A549 (cell line): ENCODE results near the gene PPIP5K2. TPM values are rescaled to one million over a fixed set of nuclear protein-coding genes. Genes with fewer than 3 reads are reported as not detected.

Experiments
- ATAC-seq, 2 experiments: fragments of 200-7000 bp in 1 of 2; fragments of >200 bp in 1 of 2; cut with Nextera tagmentation in 1 of 2; cut with Tn5 transposase in 1 of 2; 3 replicates each; pipeline versions ENCODE4 v1.8.0 to v1.9.1; 2018 to 2020; ENCODE audit warnings: mild to moderate bottlenecking in 1 of 2, moderate library complexity in 1 of 2
- CTCF ChIA-PET: fragments of 300-600 bp; sonication (Branson Sonifier 250); formaldehyde crosslinking; extraction: SDS; loops from one replicate; lab custom pipeline; 2021; ENCODE audit warnings: antibody characterized with exemption, inconsistent platforms; lab: Yijun Ruan, JAX
- POLR2A ChIA-PET: fragments of 350-600 bp; formaldehyde crosslinking; extraction: SDS; loops from one replicate; lab custom pipeline; 2021; ENCODE audit warnings: antibody characterized with exemption, inconsistent platforms; lab: Yijun Ruan, JAX
- DNase-seq, 2 experiments: peaks; one replicate each; pipeline versions ENCODE4 v3.0.0 to v3.0.0-alpha.2; 2011 to 2016; ENCODE audit warnings: low read depth in 1 of 2, low spot score in 1 of 2
- FAIRE-seq: peaks from 2 replicates; lab custom pipeline; 2011; peaks lifted over from hg19 to GRCh38; lab: Jason Lieb, UNC
- H3K27ac ChIP-seq, 2 experiments: fragments of >200 bp; sonication (Bioruptor Twin); formaldehyde crosslinking; 3 replicates each; pipeline ENCODE4 v1.5.1; 2016 to 2017
- H3K4me1 ChIP-seq: fragments of >200 bp; sonication (Bioruptor Twin); formaldehyde crosslinking; 3 replicates; pipeline ENCODE4 v1.6.1; 2016
- H3K4me2 ChIP-seq: fragments of >200 bp; sonication (Bioruptor Twin); formaldehyde crosslinking; 3 replicates; pipeline ENCODE4 v1.6.1; 2016
- H3K4me3 ChIP-seq: fragments of >200 bp; sonication (Bioruptor Twin); formaldehyde crosslinking; 3 replicates; pipeline ENCODE4 v1.5.1; 2016
- H3K9me3 ChIP-seq: fragments of >200 bp; sonication (Bioruptor Twin); formaldehyde crosslinking; 3 replicates; pipeline ENCODE4 v1.6.1; 2016
- CHD2 ChIP-seq: fragments of 150-350 bp; IDR thresholded peaks from 2 replicates; pipeline ENCODE4 v1.6.1; 2014; ENCODE audit warnings: low read length; ENCODE audit not compliant: partially characterized antibody
- EHMT2 ChIP-seq: fragments of 200-600 bp; sonication (generic); IDR thresholded peaks from 2 replicates; pipeline ENCODE4 v1.6.1; 2016; ENCODE audit warnings: antibody characterized with exemption, low read depth, mild to moderate bottlenecking, moderate library complexity
- ESRRA ChIP-seq: fragments of 150-350 bp; IDR thresholded peaks from 2 replicates; pipeline ENCODE4 v1.6.1; 2014; ENCODE audit warnings: mild to moderate bottlenecking, low read length, borderline replicate concordance
- FOSB ChIP-seq: fragments of 250-450 bp; sonication (Bioruptor Pico); IDR thresholded peaks from 2 replicates; pipeline ENCODE4 v1.5.0; 2020; ENCODE audit warnings: mild to moderate bottlenecking, moderate library complexity
- FOXS1 ChIP-seq: fragments of 250-450 bp; sonication (Bioruptor Pico); IDR thresholded peaks from 2 replicates; pipeline ENCODE4 v1.5.0; 2020; ENCODE audit warnings: mild to moderate bottlenecking, moderate library complexity
- GATA3 ChIP-seq: IDR thresholded peaks from 2 replicates; pipeline ENCODE4 v1.6.1; 2012; ENCODE audit warnings: borderline replicate concordance
- HOXB5 ChIP-seq: fragments of 250-450 bp; sonication (Bioruptor Pico); IDR thresholded peaks from 2 replicates; pipeline ENCODE4 v1.5.0; 2020; ENCODE audit warnings: mild to moderate bottlenecking, moderate library complexity
- KDM1A ChIP-seq: fragments of 200-600 bp; sonication (generic); IDR thresholded peaks from 2 replicates; pipeline ENCODE4 v1.6.1; 2016; ENCODE audit warnings: low read depth, mild to moderate bottlenecking
- KDM5A ChIP-seq: fragments of 200-600 bp; sonication (generic); IDR thresholded peaks from 2 replicates; pipeline ENCODE4 v1.6.1; 2016; ENCODE audit warnings: antibody characterized with exemption, mild to moderate bottlenecking
- MAX ChIP-seq: IDR thresholded peaks from 2 replicates; pipeline ENCODE4 v1.6.1; 2012
- MAZ ChIP-seq: fragments of 150-350 bp; IDR thresholded peaks from 2 replicates; pipeline ENCODE4 v1.6.1; 2014; ENCODE audit warnings: antibody characterized with exemption, low read depth, low read length, borderline replicate concordance
- MYC ChIP-seq: IDR thresholded peaks from 2 replicates; pipeline ENCODE4 v1.6.1; 2012; ENCODE audit warnings: mild to moderate bottlenecking, inconsistent platforms, low read length, improper control_type of control experiment, borderline replicate concordance
- NFE2L2 ChIP-seq: fragments of 150-350 bp; conservative IDR thresholded peaks from 2 replicates; pipeline ENCODE4 v1.6.1; 2014; ENCODE audit warnings: low read length
- PHF8 ChIP-seq: fragments of 200-600 bp; sonication (generic); IDR thresholded peaks from 2 replicates; pipeline ENCODE4 v1.6.1; 2016; ENCODE audit warnings: low read depth, mild to moderate bottlenecking, antibody characterized with exemption, moderate library complexity, borderline replicate concordance
- POLR2A ChIP-seq: IDR thresholded peaks from 2 replicates; pipeline ENCODE4 v1.6.1; 2012; ENCODE audit warnings: mild to moderate bottlenecking, low read length
- RAD21 ChIP-seq, 2 experiments: fragments of >200 bp in 1 of 2; sonication (Bioruptor Twin) in 1 of 2; formaldehyde crosslinking in 1 of 2; IDR thresholded peaks in 1 of 2; conservative IDR thresholded peaks in 1 of 2; 2 replicates in 1 of 2; 3 replicates in 1 of 2; pipeline ENCODE4 v1.6.1; 2012 to 2018; ENCODE audit warnings: inconsistent platforms in 1 of 2
- RARB ChIP-seq: fragments of 250-450 bp; sonication (Bioruptor Pico); IDR thresholded peaks from 2 replicates; pipeline ENCODE4 v1.8.0; 2021; ENCODE audit warnings: mild to moderate bottlenecking, moderate library complexity
- RNF2 ChIP-seq: fragments of 200-600 bp; sonication (generic); IDR thresholded peaks from 2 replicates; pipeline ENCODE4 v1.6.1; 2016; ENCODE audit warnings: low read depth, mild to moderate bottlenecking, antibody characterized with exemption, moderate library complexity, borderline replicate concordance
- TP53 ChIP-seq: fragments of 250-450 bp; sonication (Bioruptor Pico); IDR thresholded peaks from 2 replicates; pipeline ENCODE4 v1.5.0; 2021; ENCODE audit warnings: mild to moderate bottlenecking, moderate library complexity
- ZSCAN20 ChIP-seq: fragments of 250-450 bp; sonication (Bioruptor Pico); IDR thresholded peaks from 2 replicates; pipeline ENCODE4 v1.8.0; 2022; ENCODE audit warnings: mild to moderate bottlenecking, moderate library complexity
- WGBS: methylation state at CpG from one replicate; pipeline ENCODE4 v1.1.6; 2017; ENCODE audit errors: missing lambda C conversion rate; 5-methylcytosine and 5-hydroxymethylcytosine counted together
- polyA plus RNA-seq, 4 experiments: library from polyadenylated mRNA; depleted of rRNA in 3 of 4; stranded (reverse); fragments of >200 nt; fragmentation: RNase III in 1 of 4; extraction: RNeasy Plus Mini Kit Qiagen cat#74134 plus additional on column Dnase treatment in 1 of 4; gene quantifications; 2 replicates in 3 of 4; 3 replicates in 1 of 4; pipeline ENCODE4 v1.2.3, GENCODE V29; 2011 to 2017
- TF ChIP-seq, protein P1 (sequence below): fragments of 450-650 bp; IDR thresholded peaks from 2 replicates; pipeline ENCODE4 v1.6.1; 2014; ENCODE audit warnings: antibody characterized with exemption
- TF ChIP-seq, protein P2 (sequence below): fragments of 150-350 bp; IDR thresholded peaks from 2 replicates; pipeline ENCODE4 v1.6.1; 2014; ENCODE audit warnings: low read depth, mild to moderate bottlenecking, low read length
- TF ChIP-seq, protein P3 (sequence below): fragments of >200 bp; sonication (Bioruptor Twin); formaldehyde crosslinking; IDR thresholded peaks from 3 replicates; pipeline ENCODE4 v1.6.1; 2016

The PPIP5K2 gene
- polyA plus RNA-seq, 2 of the 4 experiments (the other 2 are of a cell fraction) = 21.9 to 61.7 TPM

DNA sequence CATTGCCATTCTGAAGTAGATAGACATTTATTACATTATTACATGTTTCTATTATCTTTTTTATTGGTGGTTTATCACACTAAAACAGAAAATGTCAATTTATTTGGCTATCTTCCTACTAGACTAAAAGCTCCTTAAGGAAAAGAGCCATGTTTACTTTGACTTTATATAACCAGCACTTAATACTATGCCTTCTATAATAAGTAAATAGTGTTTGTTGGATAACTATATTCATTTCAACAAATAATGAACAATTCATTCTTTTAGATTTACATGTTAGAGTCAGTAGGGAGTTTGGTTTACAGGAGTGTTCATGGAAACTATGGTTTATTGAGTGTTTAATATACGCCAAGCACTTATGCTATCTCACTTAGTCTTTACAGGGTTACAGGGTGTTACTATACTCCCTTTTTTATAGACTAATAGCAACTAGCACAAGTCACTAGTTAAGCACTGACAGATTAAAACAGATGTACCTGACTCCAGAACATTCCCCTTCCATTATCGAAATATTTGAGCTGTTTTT lies 7.3 kb downstream of the PPIP5K2 start:
- no peak overlapping the region for H3K4me3 ChIP-seq
- H3K27ac ChIP-seq = no peak overlapping the region
- no peak overlapping the region for H3K4me2 ChIP-seq
- TF ChIP-seq RNF2 (no peak), RAD21 (conservative IDR thresholded peaks at IDR 0.05 in 1 of 2, IDR thresholded peaks at IDR 0.05 in 1 of 2) (no peak), TP53 (CRISPR knock-in tag) (no peak), MAZ (no peak), POLR2A (no peak)
- TF ChIP-seq, protein P1, sequence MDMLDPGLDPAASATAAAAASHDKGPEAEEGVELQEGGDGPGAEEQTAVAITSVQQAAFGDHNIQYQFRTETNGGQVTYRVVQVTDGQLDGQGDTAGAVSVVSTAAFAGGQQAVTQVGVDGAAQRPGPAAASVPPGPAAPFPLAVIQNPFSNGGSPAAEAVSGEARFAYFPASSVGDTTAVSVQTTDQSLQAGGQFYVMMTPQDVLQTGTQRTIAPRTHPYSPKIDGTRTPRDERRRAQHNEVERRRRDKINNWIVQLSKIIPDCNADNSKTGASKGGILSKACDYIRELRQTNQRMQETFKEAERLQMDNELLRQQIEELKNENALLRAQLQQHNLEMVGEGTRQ = no peak
- TF ChIP-seq, all 56 proteins: peak for 0
- 90% methylated on average over 2 of the region's 2 CpGs for WGBS
- Histone ChIP-seq H3K4me1 (no peaks in the 10 kb centered on the region), H3K9me3 (no peaks in the 10 kb centered on the region)
- DNase-seq = no peak
- ChIA-PET POLR2A (no interaction called here), CTCF (interaction anchor here (0.8 to 1.6 kb wide), 2 partner anchors 12 to 156 kb away, joined by 3 to 8 read pairs; no protein-coding TSS in a partner anchor)
- no peak for FAIRE-seq
- ATAC-seq = no peak

- H3K4me2 ChIP-seq = no peak overlapping the region
- ATAC-seq (no peak), DNase-seq (no peak), FAIRE-seq (no peak)
- H3K4me3 ChIP-seq = no peak overlapping the region
- H3K4me1 ChIP-seq = no peaks in the 10 kb centered on the region
- ChIA-PET POLR2A (interaction anchor here (1.2 kb wide), 1 partner anchor 8 kb away, joined by 5 read pairs; the partner anchor contains the start of genes GIN1 and PPIP5K2), CTCF (interaction anchor here (0.9 kb wide), 1 partner anchor 10 kb away, joined by 3 read pairs; no protein-coding TSS in a partner anchor)
- no peaks in the 10 kb centered on the region for H3K9me3 ChIP-seq
- no peak overlapping the region for H3K27ac ChIP-seq
- no peak for TF ChIP-seq ZSCAN20 (CRISPR knock-in tag)
- no peak for TF ChIP-seq MAZ
- TF ChIP-seq CHD2 = no peak
- TF ChIP-seq MAX = no peak
- no peak for TF ChIP-seq PHF8
- TF ChIP-seq, protein P2, sequence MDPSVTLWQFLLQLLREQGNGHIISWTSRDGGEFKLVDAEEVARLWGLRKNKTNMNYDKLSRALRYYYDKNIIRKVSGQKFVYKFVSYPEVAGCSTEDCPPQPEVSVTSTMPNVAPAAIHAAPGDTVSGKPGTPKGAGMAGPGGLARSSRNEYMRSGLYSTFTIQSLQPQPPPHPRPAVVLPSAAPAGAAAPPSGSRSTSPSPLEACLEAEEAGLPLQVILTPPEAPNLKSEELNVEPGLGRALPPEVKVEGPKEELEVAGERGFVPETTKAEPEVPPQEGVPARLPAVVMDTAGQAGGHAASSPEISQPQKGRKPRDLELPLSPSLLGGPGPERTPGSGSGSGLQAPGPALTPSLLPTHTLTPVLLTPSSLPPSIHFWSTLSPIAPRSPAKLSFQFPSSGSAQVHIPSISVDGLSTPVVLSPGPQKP = no peak
- TF ChIP-seq KDM5A = no peak
- no peak for TF ChIP-seq EHMT2
- TF ChIP-seq, all 56 proteins: peak for 0
Observed at GRCh38 chr5:103128202-103128601, 8.1 kb downstream of the PPIP5K2 start.

GRCh38 chr5:103132684-103133083 lies 12.6 kb downstream of the PPIP5K2 start:
- WGBS = 93% methylated on average over 1 of the region's 1 CpG
- CTCF ChIA-PET = no interaction called here
- H3K4me1 ChIP-seq = no peaks in the 10 kb centered on the region
- no peak for TF ChIP-seq HOXB5 (CRISPR knock-in tag)
- no peak for TF ChIP-seq NFE2L2
- TF ChIP-seq RNF2 = no peak
- TF ChIP-seq RARB (CRISPR knock-in tag) = no peak
- no peak for TF ChIP-seq ESRRA
- no peak for TF ChIP-seq GATA3
- TF ChIP-seq, protein P3, sequence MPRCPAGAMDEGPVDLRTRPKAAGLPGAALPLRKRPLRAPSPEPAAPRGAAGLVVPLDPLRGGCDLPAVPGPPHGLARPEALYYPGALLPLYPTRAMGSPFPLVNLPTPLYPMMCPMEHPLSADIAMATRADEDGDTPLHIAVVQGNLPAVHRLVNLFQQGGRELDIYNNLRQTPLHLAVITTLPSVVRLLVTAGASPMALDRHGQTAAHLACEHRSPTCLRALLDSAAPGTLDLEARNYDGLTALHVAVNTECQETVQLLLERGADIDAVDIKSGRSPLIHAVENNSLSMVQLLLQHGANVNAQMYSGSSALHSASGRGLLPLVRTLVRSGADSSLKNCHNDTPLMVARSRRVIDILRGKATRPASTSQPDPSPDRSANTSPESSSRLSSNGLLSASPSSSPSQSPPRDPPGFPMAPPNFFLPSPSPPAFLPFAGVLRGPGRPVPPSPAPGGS = no peak
- no peak for TF ChIP-seq RAD21 (conservative IDR thresholded peaks at IDR 0.05 in 1 of 2, IDR thresholded peaks at IDR 0.05 in 1 of 2)
- TF ChIP-seq MYC = no peak
- no peak for TF ChIP-seq FOXS1 (CRISPR knock-in tag)
- no peak for TF ChIP-seq TP53 (CRISPR knock-in tag)
- no peak for TF ChIP-seq KDM1A
- TF ChIP-seq FOSB = no peak
- FAIRE-seq (no peak), ATAC-seq (no peak), DNase-seq (no peak)
- H3K27ac ChIP-seq = no peak overlapping the region
- POLR2A ChIA-PET = no interaction called here
- H3K9me3 ChIP-seq = no peaks in the 10 kb centered on the region
- H3K4me3 ChIP-seq = no peak overlapping the region
- no peak overlapping the region for H3K4me2 ChIP-seq
